Stimulated activated CD4-positive, alpha-beta T cell treated with anti-CD3 and anti-CD28 coated beads, TNF-alpha, amount 100 ng/mL, for 1 hour (primary cell): Measurements from ENCODE around the gene CSF1.
"Not testable (repeated sequence)": the region's sequence is repeated elsewhere in the genome, so short reads cannot be mapped to it uniquely, and the experiment has no call there.

ENCODE experiments used
- DNase-seq, 3 donors: peaks; one replicate each; pipeline ENCODE4 v3.0.0-alpha.2; 2020; ENCODE audit warnings: low read depth in 3 of 3, low spot score in 1 of 3

The CSF1 gene

DNA sequence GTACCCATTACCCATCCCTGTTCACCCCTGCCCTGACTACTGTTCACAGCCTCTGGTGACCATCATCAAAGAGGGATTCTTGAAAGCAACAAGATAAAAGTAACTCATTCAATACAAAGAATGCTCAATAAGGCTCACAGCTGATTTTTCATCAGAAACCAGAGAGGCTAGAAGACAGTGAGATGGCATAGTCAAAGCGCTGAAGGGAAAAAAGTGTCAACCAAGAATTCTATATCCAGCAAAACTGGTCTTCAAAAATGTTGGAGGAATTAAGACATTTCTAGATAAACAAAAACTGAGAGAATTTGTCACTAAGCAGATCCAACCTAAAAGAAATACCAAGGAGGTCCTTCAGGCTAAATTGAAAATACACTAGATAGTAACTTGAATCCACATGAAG lies 27.1 kb downstream of the CSF1 start:
- no peak for DNase-seq

DNA sequence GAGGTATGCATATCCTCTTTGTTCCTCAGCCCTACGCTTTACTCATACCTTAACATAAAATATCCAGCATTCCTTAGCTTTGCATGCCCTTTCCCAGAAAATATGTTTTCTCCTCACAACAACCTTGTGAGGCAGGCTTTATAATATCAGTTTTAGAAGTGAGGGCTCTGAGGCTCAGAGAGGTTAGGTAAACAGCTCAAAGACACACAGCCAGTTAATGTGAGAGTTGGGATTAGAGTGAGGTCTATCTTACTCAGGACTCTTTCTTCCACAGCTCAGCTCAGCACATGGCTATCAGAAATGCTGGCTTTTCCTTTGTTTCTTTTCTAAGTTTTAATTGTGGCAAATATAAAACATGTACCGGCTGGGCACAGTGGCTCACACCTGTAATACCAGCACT lies 27.9 kb downstream of the CSF1 start:
- no peak for DNase-seq

DNA sequence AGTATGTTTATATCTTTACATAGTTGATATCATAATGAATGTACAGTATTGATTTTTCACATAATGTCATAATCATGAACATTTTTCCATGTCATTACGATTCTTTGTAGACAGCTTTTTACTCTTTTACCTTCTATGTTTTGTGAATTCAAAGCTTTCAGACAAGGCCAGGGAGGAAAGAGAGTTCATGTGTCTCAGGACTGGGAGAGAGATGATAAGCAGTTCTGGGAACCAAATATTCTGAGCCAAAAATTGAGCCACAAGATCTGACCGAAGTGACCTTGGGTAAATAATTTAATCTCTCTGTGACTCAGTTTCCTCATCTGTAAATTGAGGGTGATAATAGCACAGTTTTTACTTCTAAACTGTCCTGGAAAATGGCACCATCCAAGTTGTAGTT lies 31.8 kb downstream of the CSF1 start:
- DNase-seq, result no peak

DNA sequence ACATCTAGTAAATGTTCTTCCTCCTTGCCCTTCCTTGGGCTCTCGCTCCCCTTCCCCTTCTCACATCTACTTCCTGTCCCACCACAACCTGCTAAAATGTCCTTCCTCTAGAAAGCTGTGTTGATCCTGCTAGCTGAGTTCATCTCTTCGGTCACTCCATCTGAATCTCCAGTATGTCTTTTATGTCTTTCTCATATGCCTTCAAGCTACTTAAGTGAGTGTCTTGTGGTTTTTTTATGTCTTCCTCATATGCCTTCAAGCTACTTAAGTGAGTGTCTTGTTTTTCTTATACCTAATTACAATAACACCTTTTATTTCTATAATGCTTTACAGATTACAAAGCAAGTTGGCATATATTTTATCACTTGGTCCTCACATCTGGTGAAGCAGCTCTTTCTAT lies 33.9 kb downstream of the CSF1 start:
- DNase-seq, result no peak

DNA sequence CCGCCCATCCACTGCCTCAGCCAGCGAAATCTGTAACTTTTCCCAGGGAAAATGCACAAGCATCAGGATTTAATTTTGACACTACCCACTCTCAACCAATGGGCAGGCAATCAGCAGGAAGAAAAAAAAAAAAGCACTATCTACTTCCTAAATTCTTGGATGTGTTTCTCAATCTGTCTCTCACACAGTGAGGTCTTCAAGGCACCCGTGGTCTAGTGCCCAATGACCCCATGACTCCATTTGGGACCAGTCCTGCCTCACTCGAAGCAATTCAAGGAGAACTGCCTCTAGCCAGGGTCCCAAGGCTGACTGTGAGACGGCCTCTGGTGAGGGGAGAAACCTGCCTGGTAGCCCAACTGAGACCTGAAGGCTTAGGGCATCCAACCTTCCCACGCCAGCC lies 35.9 kb downstream of the CSF1 start:
- DNase-seq, result no peak

DNA sequence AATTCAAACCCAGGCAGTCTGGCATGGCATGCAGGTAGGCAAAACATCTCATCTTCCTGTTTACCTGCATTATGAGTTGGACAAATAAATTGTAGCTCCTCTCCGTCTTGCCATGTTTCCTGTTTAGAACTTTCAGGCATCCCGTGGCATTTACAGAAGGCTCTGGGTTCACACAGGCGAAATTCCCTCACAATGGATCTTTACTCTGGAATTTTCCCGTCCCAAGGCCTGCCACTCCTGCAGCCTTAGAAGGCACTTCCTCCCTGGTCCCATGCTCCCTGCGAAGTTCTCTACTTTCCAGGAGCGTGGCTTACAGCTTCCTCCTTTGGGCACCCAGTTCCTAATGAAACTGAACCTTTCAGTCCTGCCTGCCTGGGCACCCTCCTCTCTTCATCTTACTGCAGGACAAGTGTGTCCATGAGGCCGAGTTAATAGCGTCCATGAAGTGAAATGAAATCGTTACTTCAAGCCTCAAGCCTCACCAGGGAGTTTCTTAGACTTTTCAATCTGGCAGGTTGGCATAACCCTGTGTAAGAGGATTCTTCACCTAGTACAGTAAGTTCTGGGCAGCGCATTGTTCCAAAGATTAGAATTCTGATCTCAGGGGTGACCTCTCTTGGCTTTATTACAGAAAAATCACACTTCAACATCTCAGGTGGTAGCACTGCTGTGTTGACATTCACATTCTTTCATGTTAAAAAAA lies 37.1 kb downstream of the CSF1 start:
- DNase-seq, result no peak

DNA sequence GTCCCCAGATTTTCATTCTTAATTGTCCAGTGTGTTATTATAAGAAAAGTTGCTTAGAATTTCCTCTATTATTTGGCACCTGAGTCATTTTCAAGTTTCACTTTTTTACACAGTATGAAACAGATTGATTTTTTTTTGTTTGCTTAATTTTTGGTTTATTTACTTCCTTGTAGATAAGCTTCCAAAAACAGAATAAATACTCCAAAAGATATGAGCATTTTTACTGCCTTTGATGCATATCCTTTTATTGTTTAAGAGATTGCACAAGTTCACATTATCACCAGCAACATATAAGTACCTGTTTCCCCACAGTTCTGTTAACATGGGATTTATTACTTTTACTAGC lies 37.6 kb downstream of the CSF1 start:
- no peak for DNase-seq

DNA sequence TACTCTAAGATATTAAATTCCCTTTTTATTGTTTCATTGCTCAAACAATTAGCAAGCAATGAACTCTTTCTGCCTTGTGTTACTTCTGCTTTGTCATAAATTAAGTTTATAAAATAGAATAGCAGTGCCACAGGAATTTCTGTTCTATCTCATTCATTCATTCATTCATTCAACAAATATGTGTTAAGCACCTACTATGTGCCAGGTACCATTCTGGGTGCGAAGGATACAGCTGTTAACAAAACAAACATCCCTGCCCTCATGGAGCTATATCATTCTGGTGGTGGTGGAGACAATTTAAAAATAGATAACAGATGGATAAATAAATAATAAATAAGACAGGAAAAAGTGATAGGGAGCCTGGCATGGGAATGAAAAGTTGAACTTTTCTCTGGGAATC lies 39.4 kb downstream of the CSF1 start:
- DNase-seq, result no peak

DNA sequence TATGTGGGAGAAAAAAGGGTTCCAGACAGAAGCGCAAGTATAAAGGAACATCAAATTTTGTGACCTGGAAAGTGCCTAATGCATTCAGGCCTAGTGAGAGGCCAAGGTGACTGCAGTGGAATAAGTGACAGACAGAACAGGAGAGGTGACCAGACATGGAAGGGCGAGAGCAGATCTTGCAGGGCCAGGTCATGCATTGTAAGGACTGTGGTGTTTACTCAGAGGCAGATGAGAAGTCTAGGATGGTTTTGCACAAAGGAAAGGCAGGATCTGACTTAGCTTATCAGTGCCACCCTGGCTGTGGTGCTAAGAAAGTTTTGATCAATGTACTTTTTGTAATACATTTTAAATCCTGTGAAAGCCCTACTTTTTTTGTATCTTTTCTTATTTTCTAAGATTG lies 39.9 kb downstream of the CSF1 start:
- DNase-seq, result no peak

DNA sequence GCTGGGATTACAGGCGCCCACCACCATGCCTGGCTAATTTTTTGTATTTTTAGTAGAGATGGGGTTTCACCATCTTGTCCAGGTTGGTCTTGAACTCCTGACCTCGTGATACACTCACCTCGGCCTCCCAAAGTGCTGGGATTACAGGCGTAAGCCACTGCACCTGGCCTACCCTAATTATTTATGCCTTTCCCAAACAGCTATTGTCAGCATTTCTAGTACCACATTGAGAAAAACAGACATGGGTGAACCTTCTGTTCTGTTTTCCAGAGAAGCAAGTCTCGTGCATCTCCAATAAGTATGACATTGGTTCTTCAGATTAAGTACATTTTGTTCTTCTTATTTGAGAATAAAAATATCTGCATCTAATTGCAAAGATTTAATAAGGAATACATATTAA lies 40.9 kb downstream of the CSF1 start:
- DNase-seq, result not testable (repeated sequence)

DNA sequence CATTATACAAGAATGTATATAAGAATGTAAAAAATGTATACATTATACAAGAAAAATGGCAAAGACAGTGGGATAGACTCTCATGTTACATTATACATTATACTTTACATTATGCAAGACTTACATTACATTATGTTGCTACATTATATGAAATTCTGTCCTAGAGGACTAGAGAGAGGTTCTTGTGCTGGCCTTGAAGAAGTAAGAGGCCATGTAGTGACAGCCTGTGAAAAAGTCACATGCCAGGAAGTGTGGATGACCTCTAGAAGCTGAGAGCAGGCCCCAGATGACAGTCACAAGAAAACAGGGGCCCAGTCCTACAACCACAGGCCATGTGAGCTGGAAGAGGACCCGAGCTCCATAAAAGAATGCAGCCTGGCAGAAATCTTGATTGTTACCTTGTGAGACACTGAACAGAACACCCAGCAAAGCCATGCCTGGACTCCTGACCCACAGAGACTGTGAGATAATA lies 43.4 kb downstream of the CSF1 start:
- no peak for DNase-seq

DNA sequence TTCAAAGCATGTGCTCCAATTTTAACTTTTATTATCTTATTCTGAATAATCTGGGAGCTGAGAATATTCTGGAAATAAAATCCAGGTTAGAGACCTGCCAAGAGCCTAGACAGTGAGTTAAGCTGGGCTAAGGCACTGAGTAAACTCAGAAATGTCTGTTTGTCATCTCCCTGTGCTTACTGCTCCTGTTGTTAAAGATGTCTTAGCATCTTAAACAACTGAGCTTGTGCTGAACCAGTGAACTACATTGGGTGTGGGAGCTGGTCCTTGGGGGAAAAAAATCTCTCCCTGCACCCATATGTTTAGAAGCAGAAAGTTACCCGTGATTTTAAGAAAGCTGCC lies 49.0 kb downstream of the CSF1 start:
- no peak for DNase-seq

DNA sequence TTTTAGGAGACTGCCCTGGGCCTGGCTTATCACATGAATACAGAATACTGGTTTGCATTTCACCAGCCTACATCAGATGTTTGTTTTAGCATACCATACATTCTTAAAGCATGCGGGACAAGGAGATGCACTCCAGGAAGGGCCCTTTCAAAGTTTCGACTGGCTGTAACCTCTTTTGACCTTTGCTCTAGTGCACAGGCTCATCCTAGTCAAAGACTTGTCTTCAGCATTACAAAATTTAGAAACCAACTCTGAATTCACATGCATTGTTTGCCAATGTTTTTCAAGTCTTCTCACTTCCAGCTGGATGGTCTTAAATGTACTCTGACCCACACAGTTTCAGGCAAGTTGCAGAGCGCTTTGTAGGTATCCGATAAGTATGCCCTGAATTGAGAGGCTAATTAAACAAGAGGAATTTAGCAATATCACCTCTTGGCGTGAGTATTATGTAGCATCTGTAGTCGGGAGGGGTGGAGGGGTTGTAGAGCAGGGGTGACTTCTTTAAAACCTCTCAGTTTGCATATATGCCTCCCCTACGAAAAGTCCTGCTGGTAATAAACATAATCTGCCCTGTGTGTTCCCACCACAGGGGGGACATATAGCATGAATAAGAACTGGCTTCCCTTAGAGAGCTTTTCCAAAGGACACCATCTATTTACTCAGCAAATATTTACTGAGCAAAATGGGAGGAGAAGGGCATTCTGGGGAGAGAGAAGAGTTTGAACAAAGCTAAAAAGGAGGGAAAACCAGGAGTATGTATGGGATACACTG lies 49.5 kb downstream of the CSF1 start:
- no peak for DNase-seq

DNA sequence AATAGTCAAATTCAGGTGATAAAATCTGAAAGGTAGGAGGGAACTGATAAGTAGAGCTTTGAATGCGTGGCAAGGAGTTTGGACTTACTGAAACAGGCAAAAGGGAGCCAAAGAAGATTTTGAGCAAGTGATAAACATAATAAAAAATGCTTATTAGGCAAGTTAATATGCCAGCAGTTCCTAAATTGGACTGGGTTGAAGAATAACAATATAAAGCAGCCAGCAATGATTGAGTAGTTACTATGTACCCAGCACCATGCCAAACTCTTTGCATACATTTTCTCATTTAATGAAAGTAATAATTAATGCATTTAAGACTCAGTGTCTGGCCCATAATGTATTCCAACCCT lies 50.1 kb downstream of the CSF1 start:
- no peak for DNase-seq

DNA sequence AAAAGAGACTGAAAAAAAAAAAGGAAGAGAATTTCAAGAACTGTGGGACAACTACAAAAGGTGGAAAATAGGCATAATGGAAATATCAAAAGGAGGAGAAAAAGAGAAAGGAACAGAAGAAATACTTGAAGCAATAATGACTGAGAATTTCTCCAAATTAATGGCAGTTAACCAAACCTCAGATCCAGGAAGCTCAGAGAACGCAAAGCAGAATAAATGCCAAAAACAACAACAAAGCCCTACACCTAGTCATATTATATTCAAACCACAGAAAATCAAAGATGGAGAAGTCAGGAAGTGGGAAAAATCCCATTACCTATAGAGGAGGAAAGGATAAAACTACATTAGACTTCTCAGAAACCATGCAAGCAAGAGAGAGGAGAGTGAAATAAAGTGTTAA lies 53.2 kb downstream of the CSF1 start:
- DNase-seq, result no peak

DNA sequence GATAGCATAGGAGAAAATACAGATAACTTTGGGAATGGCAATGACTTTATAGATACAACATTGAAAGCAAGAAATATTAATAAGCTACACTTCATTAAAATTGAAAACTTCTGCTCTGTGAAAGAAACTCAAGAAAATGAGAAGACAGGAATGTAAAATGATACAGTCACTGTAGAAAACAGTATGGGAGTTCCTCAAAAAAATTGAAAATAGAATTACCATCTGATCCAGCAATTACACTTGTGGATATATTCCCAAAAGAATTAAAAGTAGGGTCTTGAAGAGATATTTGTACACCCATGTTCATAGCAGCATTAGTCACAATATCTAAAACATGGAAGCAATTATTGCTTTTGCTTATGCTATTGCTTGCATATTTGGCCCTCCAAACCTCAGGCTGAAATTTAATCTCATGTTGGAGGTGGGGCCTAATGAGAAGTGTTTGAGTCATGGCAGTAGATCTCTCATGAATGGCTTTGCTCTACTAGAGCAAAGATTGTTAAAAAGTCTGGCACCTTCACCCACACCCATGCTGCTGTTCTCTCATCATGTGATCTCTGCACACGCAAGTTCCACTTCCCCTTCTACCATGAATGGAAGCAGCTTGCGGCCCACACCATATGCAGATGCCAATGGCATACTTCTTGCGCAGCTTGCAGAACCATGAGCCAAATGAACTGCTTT lies 58.6 kb downstream of the CSF1 start:
- DNase-seq, result no peak

DNA sequence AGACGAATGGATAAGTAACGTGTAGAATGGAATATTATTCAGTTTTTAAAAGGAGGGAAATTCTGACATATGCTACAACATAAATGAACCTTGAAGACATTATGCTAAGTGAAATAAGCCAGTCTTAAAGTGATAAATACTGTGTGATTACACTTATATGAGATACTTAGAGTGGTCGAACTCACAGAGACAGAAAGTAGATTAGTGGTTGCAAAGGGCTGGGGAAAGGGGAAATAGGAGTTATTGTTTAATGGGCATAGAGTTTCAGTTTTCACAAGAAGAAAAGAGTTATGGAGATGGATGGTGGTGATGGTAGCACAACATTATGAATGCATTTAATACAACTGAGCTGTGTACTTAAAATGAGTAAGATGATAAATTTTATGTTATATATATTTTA lies 59.3 kb downstream of the CSF1 start:
- no peak for DNase-seq

DNA sequence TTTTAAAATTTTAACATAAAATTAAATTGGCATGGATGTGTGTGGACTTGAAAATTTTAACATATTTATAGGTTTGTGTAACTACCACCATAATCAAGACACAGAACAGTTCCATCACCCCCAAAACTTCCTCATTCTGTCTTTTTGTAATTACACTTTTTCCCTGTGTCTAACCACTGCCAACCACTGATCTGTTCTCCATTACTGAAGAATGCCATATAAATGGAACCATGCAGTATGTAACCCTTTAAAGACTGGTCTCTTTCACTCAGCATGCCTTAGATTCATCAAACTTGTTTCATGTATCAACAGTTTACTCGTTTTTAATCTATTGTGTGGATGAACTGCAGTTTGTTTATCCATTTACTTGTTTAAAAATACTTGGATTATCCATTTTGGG lies 60.9 kb downstream of the CSF1 start:
- no peak for DNase-seq

DNA sequence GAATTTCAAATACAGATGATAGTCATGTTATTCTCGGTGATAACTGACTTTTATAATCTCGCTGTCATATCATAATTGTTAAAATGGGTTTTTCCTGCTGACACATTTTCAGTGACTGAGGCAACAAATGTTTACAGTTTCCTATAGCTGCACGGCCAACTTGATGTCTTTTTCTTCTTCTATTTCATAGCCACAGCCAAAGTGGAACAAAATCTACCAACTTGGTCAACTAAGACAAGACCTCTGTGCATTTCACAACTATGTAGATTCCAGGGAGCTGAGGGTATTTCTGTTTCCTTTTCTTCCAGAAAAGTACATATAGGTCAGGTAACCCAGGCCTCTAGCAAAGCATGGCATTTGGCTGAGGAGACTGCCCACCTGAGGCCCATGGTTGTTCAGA lies 63.5 kb downstream of the CSF1 start:
- no peak for DNase-seq

DNA sequence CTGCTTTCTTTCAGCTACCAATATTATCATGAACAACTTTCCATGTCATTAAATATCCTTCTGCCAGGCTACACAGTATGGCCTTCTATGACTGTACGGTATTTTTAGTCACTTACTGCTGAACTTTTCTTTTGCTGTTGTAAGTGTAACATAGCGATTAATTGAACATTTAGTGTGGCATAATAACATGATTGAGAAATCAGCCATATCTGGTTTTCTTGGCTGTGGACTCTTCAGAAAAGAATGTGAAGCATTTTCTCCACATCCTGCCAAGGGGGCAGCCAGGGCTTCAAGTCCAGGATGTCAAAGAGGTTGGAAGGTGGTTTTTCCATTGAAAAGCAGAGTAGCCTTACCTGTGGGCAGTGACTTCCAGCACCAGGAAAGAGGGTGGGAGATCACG lies 65.1 kb downstream of the CSF1 start:
- no peak for DNase-seq

DNA sequence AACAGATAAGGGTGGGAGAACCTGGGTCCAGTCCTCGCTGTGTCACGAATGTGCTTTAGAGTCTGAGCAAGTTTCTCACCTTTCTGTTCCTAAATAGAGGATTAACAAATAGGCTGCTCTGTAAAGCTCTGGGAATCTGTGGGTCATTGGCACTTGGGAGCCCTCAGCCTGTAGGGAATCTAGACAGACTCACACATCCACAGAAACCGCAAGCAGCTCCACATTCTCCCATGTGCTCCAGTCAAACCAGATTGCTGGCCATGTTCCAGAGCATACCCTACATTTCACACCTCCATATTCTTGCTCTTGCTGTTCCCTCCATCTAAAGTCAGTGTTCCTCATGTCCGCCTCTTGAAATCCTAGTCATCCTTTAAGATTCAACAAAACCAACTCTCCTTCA lies 66.1 kb downstream of the CSF1 start:
- DNase-seq, result no peak

DNA sequence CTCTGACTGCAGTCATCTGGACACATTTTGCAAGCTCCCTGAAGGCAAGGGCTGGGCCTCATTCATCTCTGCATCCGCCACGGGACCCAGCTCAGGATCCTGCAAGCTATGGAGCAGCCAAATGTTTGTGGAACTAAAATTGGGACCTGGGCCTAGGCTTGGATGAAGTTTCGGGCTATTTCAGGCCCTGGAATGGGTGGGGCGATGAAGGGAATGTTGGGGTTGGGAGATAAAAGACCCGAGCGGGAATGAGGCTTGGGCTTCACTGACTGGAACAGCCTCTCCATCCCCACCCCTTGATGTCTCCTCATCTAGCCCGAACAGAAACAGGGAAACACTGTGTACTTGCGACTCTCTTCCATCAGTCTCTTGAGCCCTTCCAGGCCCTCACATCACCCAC lies 66.6 kb downstream of the CSF1 start:
- DNase-seq, result no peak
